T-cell (primary cell): ENCODE measurements around the gene SIX5. TPM values are rescaled to one million over a fixed set of nuclear protein-coding genes. Genes with fewer than 3 reads are reported as not detected.

Experiments used
- ATAC-seq, 4 experiments: fragments of 200-7000 bp in 3 of 4; fragments of 150-1000 bp in 1 of 4; cut with Tn5 transposase; replicated peaks in 1 of 4; 1 replicate in 3 of 4; 2 replicates in 1 of 4; pipeline ENCODE4 v1.10.0; 2021; ENCODE audit warnings: moderate library complexity in 3 of 4, mild to moderate bottlenecking in 2 of 4, moderate number of reproducible peaks in 1 of 4
- CTCF ChIA-PET, 2 donors: fragments of 300-600 bp; sonication (Branson Sonifier 250); formaldehyde crosslinking; loops; one replicate each; lab custom pipeline; 2022; ENCODE audit warnings: antibody characterized with exemption in 2 of 2; lab: Charles Lee
- POLR2A ChIA-PET, 2 donors: fragments of 300-600 bp; sonication (Branson Sonifier 250); formaldehyde crosslinking; loops; one replicate each; lab custom pipeline; 2022; ENCODE audit warnings: antibody characterized with exemption in 2 of 2; lab: Charles Lee
- DNase-seq, 35 experiments: peaks; one replicate each; pipeline versions ENCODE4 v3.0.0 to v3.0.0-alpha.2; 2013 to 2023
- H3K27ac ChIP-seq: one replicate; pipeline ENCODE4 v1.5.1; 2013; ENCODE audit warnings: low read length
- H3K27me3 ChIP-seq, 2 experiments: replicated peaks in 1 of 2; 1 replicate in 1 of 2; 2 replicates in 1 of 2; pipeline versions ENCODE4 v1.6.1 to v1.7.0; 2013; ENCODE audit warnings: low read length in 1 of 2, mixed read lengths in 1 of 2; ENCODE audit not compliant: control insufficient read depth in 2 of 2, insufficient read depth in 2 of 2; ENCODE audit errors: extremely low read depth in 1 of 2
- H3K36me3 ChIP-seq, 2 donors: 1 replicate in 1 of 2; 2 replicates in 1 of 2; pipeline versions ENCODE4 v1.6.1 to v1.7.0; 2013; ENCODE audit warnings: low read length in 1 of 2; ENCODE audit not compliant: control insufficient read depth in 2 of 2, insufficient read depth in 1 of 2; ENCODE audit errors: extremely low read depth in 1 of 2
- H3K4me1 ChIP-seq, 2 experiments: 1 replicate in 1 of 2; 2 replicates in 1 of 2; pipeline versions ENCODE4 v1.6.1 to v1.7.0; 2013; ENCODE audit warnings: low read length in 2 of 2, mixed read lengths in 1 of 2; ENCODE audit not compliant: insufficient read depth in 2 of 2, control insufficient read depth in 1 of 2; ENCODE audit errors: extremely low read depth in 1 of 2
- H3K4me3 ChIP-seq, 2 donors: 1 replicate in 1 of 2; 2 replicates in 1 of 2; pipeline versions ENCODE4 v1.5.1 to v1.7.0; 2013; ENCODE audit warnings: mild to moderate bottlenecking in 2 of 2, low read length in 1 of 2, moderate library complexity in 1 of 2; ENCODE audit not compliant: control insufficient read depth in 1 of 2; ENCODE audit errors: extremely low read depth in 1 of 2
- H3K9me3 ChIP-seq: 2 replicates; pipeline ENCODE4 v1.7.0; 2013
- H3K27ac Mint-ChIP-seq, 2 donors: one replicate each; pipeline ENCODE4 v1.8.0; 2020 to 2021; ENCODE audit warnings: mild to moderate bottlenecking in 2 of 2, mixed read lengths in 2 of 2
- H3K27me3 Mint-ChIP-seq, 2 donors: one replicate each; pipeline ENCODE4 v1.8.0; 2021 to 2022; ENCODE audit warnings: mixed read lengths in 2 of 2
- H3K36me3 Mint-ChIP-seq: one replicate; pipeline ENCODE4 v1.8.0; 2021; ENCODE audit warnings: mixed read lengths
- H3K4me1 Mint-ChIP-seq, 3 donors: one replicate each; pipeline ENCODE4 v1.8.0; 2020 to 2022; ENCODE audit warnings: mixed read lengths in 3 of 3, mild to moderate bottlenecking in 1 of 3
- H3K4me3 Mint-ChIP-seq, 3 donors: one replicate each; pipeline ENCODE4 v1.8.0; 2020 to 2022; ENCODE audit warnings: mild to moderate bottlenecking in 3 of 3, mixed read lengths in 3 of 3, moderate library complexity in 3 of 3
- H3K9me3 Mint-ChIP-seq, 3 donors: one replicate each; pipeline ENCODE4 v1.8.0; 2020 to 2022; ENCODE audit warnings: mixed read lengths in 3 of 3
- WGBS: methylation state at CpG from one replicate; pipeline ENCODE4 v1.1.5; 2013; ENCODE audit warnings: missing lambda C conversion rate; ENCODE audit not compliant: insufficient coverage; 5-methylcytosine and 5-hydroxymethylcytosine counted together
- total RNA-seq, 35 experiments: library from RNA in 6 of 35; stranded (reverse) in 6 of 35; fragments of 120-200 nt in 1 of 35; gene quantifications; one replicate each; pipeline versions ENCODE4 v1.2.1 to v1.2.4 and lab custom pipeline; 2013 to 2026

SIX5 gene
- total RNA-seq, 5 donors from 2014 or later (not counting 1 experiment from before 2014, with no cell fraction given), result 0.89 to 2.1 (median 1.3) TPM

DNA sequence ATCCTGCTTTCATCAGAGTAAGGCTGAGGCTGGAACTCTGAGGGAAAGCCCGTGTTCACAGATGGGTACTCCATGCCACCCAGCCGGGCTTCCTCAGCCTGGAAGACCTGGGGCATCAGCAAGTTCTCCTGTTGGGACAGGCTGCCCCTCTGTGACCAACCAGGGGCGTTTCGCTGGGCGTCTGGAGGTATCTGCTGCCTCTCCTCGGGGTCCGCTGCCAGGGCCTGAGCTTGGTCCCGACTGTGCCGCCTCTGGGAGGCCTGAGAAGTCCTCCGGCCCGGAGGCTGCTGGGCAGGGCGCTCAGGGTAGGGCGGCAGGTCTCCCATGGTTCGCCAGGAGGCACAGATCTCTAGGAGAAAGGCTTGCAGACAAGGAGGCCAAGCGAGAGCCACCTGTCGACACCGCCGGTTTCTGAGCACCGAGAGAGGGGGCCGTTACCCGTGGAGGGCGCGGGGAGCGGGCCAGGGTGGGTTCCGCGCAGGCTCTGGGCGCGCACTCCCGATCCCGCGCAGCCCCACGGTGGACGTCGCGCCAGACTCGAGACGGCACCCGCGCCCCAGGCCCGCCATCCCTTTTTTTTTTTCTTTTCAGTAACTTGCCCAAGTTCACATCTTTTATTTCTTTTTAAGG, 45.9 kb upstream of the SIX5 start, which contains the start of gene RSPH6A:
Gene RSPH6A, minus strand, starts transcription at position 458 of the 630 bp plus-strand sequence. Its CDS starts 132 bp downstream, at position 326.
- Mint-ChIP-seq H3K27me3 (peaks cover 4 to 12% of the 10 kb centered on the region in 2 donors), H3K9me3 (no peaks in the 10 kb centered on the region), H3K4me1 (peaks cover 0 to 3% (median 2%) of the 10 kb centered on the region in 3 donors), H3K27ac (no peak within 1 kb of the TSS), H3K36me3 (peaks cover under 1% of the 10 kb centered on the region), H3K4me3 (peak within 1 kb of the TSS in 2 of 3 donors; percentile 21 to 53)
- CTCF ChIA-PET, result no interaction called here
- Histone ChIP-seq H3K4me3 (peak within 1 kb of the TSS in 1 of 2 donors; percentile 23), H3K27ac (no peak within 1 kb of the TSS), H3K27me3 (peaks cover 0 to 31% of the 10 kb centered on the region in 2 experiments), H3K36me3 (peaks cover 3 to 7% of the 10 kb centered on the region in 2 donors), H3K9me3 (no peaks in the 10 kb centered on the region), H3K4me1 (peaks cover 3 to 27% of the 10 kb centered on the region in 2 experiments)
- WGBS, result 52% methylated on average over 33 of the region's 40 CpGs
- no peak for DNase-seq
- ATAC-seq, result no peak
- POLR2A ChIA-PET, result interaction anchor here in 1 of 2 donors (0.6 kb wide), 1 partner anchor 21 kb away, joined by 6 read pairs; no protein-coding TSS in a partner anchor

DNA sequence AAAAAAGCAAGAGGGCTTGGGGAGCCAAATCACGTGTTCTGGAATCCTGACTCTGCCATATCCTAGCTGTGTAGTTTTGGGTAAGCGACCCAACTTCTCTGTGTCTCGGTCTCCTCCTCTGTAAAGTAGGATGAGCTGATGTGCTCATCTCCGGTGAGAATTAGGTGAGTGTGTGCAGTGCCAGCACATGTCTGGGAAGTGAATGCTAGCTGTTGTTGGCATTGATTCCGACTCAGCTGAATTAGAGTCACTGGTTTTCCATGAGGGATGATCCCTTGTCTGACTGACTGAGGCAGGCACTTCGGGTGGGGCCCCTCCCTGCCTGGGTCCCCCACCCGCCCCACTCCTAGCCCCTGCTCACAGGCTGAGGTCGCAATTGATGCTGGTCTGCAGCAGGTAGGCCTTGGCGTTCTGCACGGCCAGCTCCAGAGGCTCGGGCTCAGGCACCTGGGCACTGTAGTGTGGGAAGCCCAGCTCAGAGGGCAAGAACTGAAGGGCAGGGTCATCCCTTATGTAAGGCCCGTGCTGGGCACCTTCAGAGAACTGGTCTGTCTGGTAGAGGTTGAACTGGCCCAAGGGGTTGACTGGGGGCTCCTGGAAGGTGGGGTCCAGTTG, 45.2 kb upstream of the SIX5 start:
- Mint-ChIP-seq H3K4me3 (no peak overlapping the region), H3K4me1 (peaks cover 4 to 7% (median 5%) of the 10 kb centered on the region in 3 donors), H3K36me3 (no peaks in the 10 kb centered on the region), H3K27ac (no peak overlapping the region), H3K27me3 (peaks cover 4 to 15% of the 10 kb centered on the region in 2 donors), H3K9me3 (no peaks in the 10 kb centered on the region)
- Histone ChIP-seq H3K27ac (no peak overlapping the region), H3K4me1 (peaks cover 3 to 27% of the 10 kb centered on the region in 2 experiments), H3K4me3 (no peak overlapping the region), H3K36me3 (peaks cover 0 to under 1% of the 10 kb centered on the region in 2 donors), H3K9me3 (no peaks in the 10 kb centered on the region), H3K27me3 (peaks cover 0 to 33% of the 10 kb centered on the region in 2 experiments)
- DNase-seq (no peak), ATAC-seq (no peak)
- ChIA-PET CTCF (no interaction called here), POLR2A (interaction anchor here in 1 of 2 donors (0.6 kb wide), 1 partner anchor 20 kb away, joined by 6 read pairs; no protein-coding TSS in a partner anchor)
- 94% methylated on average over 11 of the region's 12 CpGs for whole genome bisulfite sequencing

DNA sequence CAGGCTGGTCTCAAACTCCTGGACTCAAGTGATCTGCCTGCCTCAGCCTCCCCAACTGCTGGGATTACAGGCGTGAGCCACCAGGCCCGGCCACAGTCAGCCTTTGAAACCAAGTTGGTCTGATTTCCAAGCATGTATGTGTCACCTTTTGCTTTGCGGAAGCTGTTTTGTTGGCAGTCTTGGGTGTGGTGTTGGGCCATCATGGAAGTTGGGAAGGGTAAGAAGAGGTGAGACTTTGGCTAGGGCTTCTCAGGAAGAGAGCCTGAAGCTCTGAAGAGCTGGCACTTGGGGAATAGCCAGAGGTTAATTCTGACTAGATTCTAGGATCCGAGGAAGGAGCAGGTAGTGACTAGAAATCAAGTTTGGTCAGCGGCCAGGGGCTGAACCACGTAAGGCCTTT, 43.2 kb upstream of the SIX5 start:
- no peak overlapping the region for H3K27ac Mint-ChIP-seq

DNA sequence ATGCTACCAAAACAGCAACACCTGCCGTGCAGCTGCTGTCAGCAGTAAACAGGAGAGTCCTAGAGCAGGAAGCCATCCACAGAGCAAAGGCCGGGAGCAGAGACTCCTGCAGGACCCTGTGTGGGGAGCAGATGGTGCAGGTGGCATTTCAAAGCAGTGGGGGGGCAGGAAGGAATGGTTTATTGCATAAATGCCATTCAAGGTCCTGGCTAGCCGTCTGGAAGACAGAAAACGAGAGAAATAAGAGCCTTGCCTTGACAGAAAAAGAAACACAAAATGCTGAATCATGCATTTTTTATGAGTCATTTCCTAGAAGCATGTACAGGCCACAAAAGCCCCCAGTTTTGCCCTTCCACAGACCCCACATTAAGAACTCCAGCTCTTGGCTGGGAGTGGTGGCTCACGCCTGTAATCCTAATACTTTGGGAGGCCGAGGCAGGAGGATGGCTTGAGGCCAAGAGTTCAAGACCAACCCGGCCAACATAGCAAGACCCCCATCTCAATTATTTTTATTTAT, 40.6 kb upstream of the SIX5 start:
- H3K27ac Mint-ChIP-seq, result no peak overlapping the region
- CTCF ChIA-PET, result no interaction called here

More for the DNA sequence above, 43.2 kb upstream of the SIX5 start:
- Mint-ChIP-seq H3K4me3 (no peak overlapping the region), H3K27me3 (peaks cover 4 to 16% of the 10 kb centered on the region in 2 donors), H3K4me1 (peaks cover 4 to 7% (median 5%) of the 10 kb centered on the region in 3 donors), H3K36me3 (no peaks in the 10 kb centered on the region), H3K9me3 (no peaks in the 10 kb centered on the region)
- 93% methylated on average over 6 of the region's 6 CpGs for WGBS
- H3K27me3 ChIP-seq, result peaks cover 0 to 33% of the 10 kb centered on the region in 2 experiments
- ATAC-seq (no peak), DNase-seq (no peak)
- no peak overlapping the region for H3K27ac ChIP-seq
- peaks cover 3 to 23% of the 10 kb centered on the region in 2 experiments for H3K4me1 ChIP-seq
- no peaks in the 10 kb centered on the region for H3K9me3 ChIP-seq
- H3K36me3 ChIP-seq, result no peaks in the 10 kb centered on the region
- no peak overlapping the region for H3K4me3 ChIP-seq
- ChIA-PET POLR2A (no interaction called here), CTCF (no interaction called here)

DNA sequence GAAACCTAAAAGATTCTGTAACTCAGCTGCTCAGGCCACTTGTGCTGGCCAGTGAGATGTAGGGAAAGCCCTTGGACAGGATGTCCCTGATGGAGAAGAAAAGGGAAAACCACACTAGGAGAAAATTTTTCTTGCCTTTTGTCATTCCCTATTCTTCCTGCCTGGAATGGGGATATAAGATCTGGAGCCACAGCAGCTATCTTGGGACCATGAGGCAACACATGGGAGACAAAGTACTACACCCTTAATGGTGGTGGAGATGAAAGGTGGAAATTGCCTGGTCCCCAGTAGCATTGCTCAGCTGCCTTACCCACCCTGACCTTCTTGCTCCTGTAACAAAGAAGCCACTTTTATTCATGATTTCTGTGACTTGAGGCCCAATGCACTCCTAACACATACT, 36.7 kb upstream of the SIX5 start:
- H3K4me3 Mint-ChIP-seq, result no peak overlapping the region
- peaks cover 0 to 25% of the 10 kb centered on the region in 2 experiments for H3K27me3 ChIP-seq
- no peaks in the 10 kb centered on the region for H3K36me3 Mint-ChIP-seq
- DNase-seq (no peak), ATAC-seq (no peak)
- no peak overlapping the region for H3K4me3 ChIP-seq
- CTCF ChIA-PET, result no interaction called here
- no peaks in the 10 kb centered on the region for H3K36me3 ChIP-seq
- no peaks in the 10 kb centered on the region for H3K9me3 ChIP-seq
- peaks cover 10 to 18% of the 10 kb centered on the region in 2 donors for H3K27me3 Mint-ChIP-seq
- no peak overlapping the region for H3K27ac ChIP-seq
- no peaks in the 10 kb centered on the region for H3K9me3 Mint-ChIP-seq
- no peaks in the 10 kb centered on the region for H3K4me1 ChIP-seq
- peaks cover 2 to 4% (median 4%) of the 10 kb centered on the region in 3 donors for H3K4me1 Mint-ChIP-seq
- no peak overlapping the region for H3K27ac Mint-ChIP-seq
- POLR2A ChIA-PET, result no interaction called here

More for the DNA sequence above, 40.6 kb upstream of the SIX5 start:
- Mint-ChIP-seq H3K36me3 (no peaks in the 10 kb centered on the region), H3K9me3 (no peaks in the 10 kb centered on the region), H3K4me1 (peaks cover 2 to 4% (median 4%) of the 10 kb centered on the region in 3 donors), H3K27me3 (peaks cover 4 to 16% of the 10 kb centered on the region in 2 donors), H3K4me3 (no peak overlapping the region)
- no peak overlapping the region for H3K27ac ChIP-seq
- H3K36me3 ChIP-seq, result no peaks in the 10 kb centered on the region
- H3K4me1 ChIP-seq, result peaks cover 0 to 4% of the 10 kb centered on the region in 2 experiments
- H3K27me3 ChIP-seq, result peaks cover 0 to 23% of the 10 kb centered on the region in 2 experiments
- DNase-seq (no peak), ATAC-seq (no peak)
- H3K4me3 ChIP-seq, result no peak overlapping the region
- H3K9me3 ChIP-seq, result no peaks in the 10 kb centered on the region
- POLR2A ChIA-PET, result no interaction called here
- WGBS, result 7% methylated on average over 2 of the region's 7 CpGs

DNA sequence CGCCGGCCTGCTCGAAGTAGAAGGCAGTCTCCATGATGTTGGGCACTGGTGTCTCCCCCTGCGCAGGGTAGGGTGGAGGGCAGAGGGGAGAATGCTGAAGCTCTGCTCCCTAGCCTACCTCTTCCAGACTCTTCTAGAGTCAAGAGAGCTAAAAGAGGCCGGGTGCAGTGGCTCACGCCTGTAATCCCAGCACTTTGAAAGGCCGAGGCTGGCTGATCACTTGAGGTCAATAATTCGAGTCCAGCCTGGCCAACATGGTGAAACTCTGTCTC, 35.8 kb upstream of the SIX5 start:
- Histone ChIP-seq H3K27me3 (peaks cover 0 to 27% of the 10 kb centered on the region in 2 experiments), H3K9me3 (no peaks in the 10 kb centered on the region), H3K27ac (no peak overlapping the region), H3K4me1 (no peaks in the 10 kb centered on the region), H3K4me3 (no peak overlapping the region), H3K36me3 (no peaks in the 10 kb centered on the region)
- Mint-ChIP-seq H3K27me3 (peaks cover 10 to 15% of the 10 kb centered on the region in 2 donors), H3K27ac (no peak overlapping the region), H3K4me3 (no peak overlapping the region), H3K4me1 (peaks cover 2 to 4% (median 4%) of the 10 kb centered on the region in 3 donors), H3K9me3 (no peaks in the 10 kb centered on the region), H3K36me3 (no peaks in the 10 kb centered on the region)
- POLR2A ChIA-PET, result no interaction called here
- ATAC-seq (no peak), DNase-seq (no peak)
- CTCF ChIA-PET, result no interaction called here
- WGBS, result 87% methylated on average over 3 of the region's 8 CpGs
